Esophagus muscularis mucosa (tissue), 4 donors: ENCODE measurements around the gene CARNS1. TPM values are rescaled to one million over a fixed set of nuclear protein-coding genes. Genes with fewer than 3 reads are reported as not detected.

ENCODE experiments used
- DNase-seq: peaks from one replicate; pipeline ENCODE4 v3.0.0-alpha.2; 2017; ENCODE audit errors: extremely low spot score
- H3K27ac ChIP-seq, 4 donors: fragments of 200-600 bp; sonication (generic); replicated peaks in 1 of 4; 1 replicate in 3 of 4; 2 replicates in 1 of 4; pipeline ENCODE4 v1.5.1; 2016 to 2019; ENCODE audit warnings: mild to moderate bottlenecking in 1 of 4
- H3K27me3 ChIP-seq, 4 donors: fragments of 200-600 bp; sonication (generic); one replicate each; pipeline versions ENCODE4 v1.5.1 to v1.6.0; 2016 to 2019
- H3K36me3 ChIP-seq, 4 donors: fragments of 200-600 bp; sonication (generic); one replicate each; pipeline ENCODE4 v1.5.1; 2016 to 2019
- H3K4me1 ChIP-seq, 4 donors: fragments of 200-600 bp; sonication (generic); one replicate each; pipeline ENCODE4 v1.5.1; 2016 to 2019
- H3K4me3 ChIP-seq, 4 donors: fragments of 200-600 bp; sonication (generic); 1 replicate in 2 of 4; 2 replicates in 2 of 4; pipeline ENCODE4 v1.5.1; 2016 to 2019; ENCODE audit warnings: mild to moderate bottlenecking in 4 of 4, moderate library complexity in 1 of 4
- H3K9me3 ChIP-seq, 4 donors: fragments of 200-600 bp; sonication (generic); 1 replicate in 3 of 4; 2 replicates in 1 of 4; pipeline ENCODE4 v1.5.1; 2016 to 2019
- CTCF ChIP-seq, 3 experiments: fragments of 200-600 bp in 2 of 3; fragments of 450-650 bp in 1 of 3; sonication (generic) in 2 of 3; IDR thresholded peaks; one replicate each; pipeline ENCODE4 v1.5.1; 2017 to 2019; ENCODE audit warnings: antibody characterized with exemption in 3 of 3, mild to moderate bottlenecking in 2 of 3, moderate library complexity in 1 of 3
- EP300 ChIP-seq: sonication (generic); formaldehyde crosslinking; IDR thresholded peaks from one replicate; pipeline ENCODE4 v1.6.1; 2017; ENCODE audit warnings: antibody characterized with exemption
- POLR2A ChIP-seq: fragments of 450-650 bp; IDR thresholded peaks from one replicate; pipeline ENCODE4 v1.6.1; 2017; ENCODE audit warnings: antibody characterized with exemption, moderate library complexity, mild to moderate bottlenecking, low read depth
- POLR2AphosphoS5 ChIP-seq, 2 donors: sonication (generic); formaldehyde crosslinking; IDR thresholded peaks; one replicate each; pipeline ENCODE4 v1.6.1; 2017; ENCODE audit warnings: antibody characterized with exemption in 2 of 2
- WGBS: methylation state at CpG from one replicate; pipeline ENCODE4 v1.1.5; 2018; 5-methylcytosine and 5-hydroxymethylcytosine counted together
- intact Hi-C: fragments of 100-400 bp; cut with DNase I; formaldehyde crosslinking; loops from one replicate; pipeline ENCODE4 v1.15.1; 2023
- total RNA-seq, 4 donors: library from RNA; depleted of rRNA; stranded (reverse); fragments of >200 nt; gene quantifications; one replicate each; pipeline versions ENCODE4 v1.1.0 to v1.2.1, GENCODE V29; 2016

CARNS1 gene
- total RNA-seq, 4 donors from 2014 or later: 0.83 to 1.9 (median 1.2) TPM

GRCh38 chr11:67410369-67410831, 5.1 kb upstream of the CARNS1 start:
- Histone ChIP-seq H3K9me3 (no peaks in the 10 kb centered on the region), H3K4me1 (peaks cover 5 to 28% (median 18%) of the 10 kb centered on the region in 4 donors), H3K27ac (no peak overlapping the region), H3K27me3 (peaks cover 0 to 79% (median 10%) of the 10 kb centered on the region in 4 donors), H3K36me3 (no peaks in the 10 kb centered on the region), H3K4me3 (no peak overlapping the region)
- no peak for DNase-seq
- WGBS: no CpG with 5 or more reads among the region's 15 CpGs
- intact Hi-C loops: no loop called here
- TF ChIP-seq EP300 (no peak), POLR2AphosphoS5 (IDR thresholded peaks at IDR 0.05) (no peak), POLR2A (no peak), CTCF (IDR thresholded peaks at IDR 0.05) (no peak)

GRCh38 chr11:67410984-67411784, 4.3 kb upstream of the CARNS1 start:
- peaks cover 0 to 71% (median 10%) of the 10 kb centered on the region in 4 donors for H3K27me3 ChIP-seq

GRCh38 chr11:67411785-67412152, 3.7 kb upstream of the CARNS1 start:
- Histone ChIP-seq H3K27me3 (peaks cover 0 to 65% (median 10%) of the 10 kb centered on the region in 4 donors), H3K27ac (no peak overlapping the region), H3K4me3 (no peak overlapping the region), H3K4me1 (peaks cover 17 to 41% (median 31%) of the 10 kb centered on the region in 4 donors), H3K36me3 (no peaks in the 10 kb centered on the region), H3K9me3 (no peaks in the 10 kb centered on the region)
- DNase-seq: no peak
- no peak for TF ChIP-seq POLR2A
- TF ChIP-seq EP300: no peak
- TF ChIP-seq POLR2AphosphoS5 (IDR thresholded peaks at IDR 0.05): no peak
- no peak for TF ChIP-seq CTCF (IDR thresholded peaks at IDR 0.05)
- intact Hi-C loops: no loop called here
- 65% methylated on average over 7 of the region's 7 CpGs for WGBS

More at GRCh38 chr11:67410984-67411784, 4.3 kb upstream of the CARNS1 start:
- Histone ChIP-seq H3K4me3 (no peak overlapping the region), H3K36me3 (no peaks in the 10 kb centered on the region), H3K27ac (no peak overlapping the region), H3K4me1 (peaks cover 11 to 35% (median 25%) of the 10 kb centered on the region in 4 donors), H3K9me3 (no peaks in the 10 kb centered on the region)
- 80% methylated on average over 9 of the region's 17 CpGs for WGBS
- DNase-seq: no peak
- TF ChIP-seq POLR2AphosphoS5 (IDR thresholded peaks at IDR 0.05) (no peak), POLR2A (no peak), CTCF (IDR thresholded peaks at IDR 0.05) (no peak), EP300 (no peak)
- intact Hi-C loops: no loop called here

GRCh38 chr11:67412495-67413179, 2.8 kb upstream of the CARNS1 start:
- 82% methylated on average over 2 of the region's 9 CpGs for WGBS

More at GRCh38 chr11:67412495-67413179, 2.8 kb upstream of the CARNS1 start:
- no peak overlapping the region for H3K4me3 ChIP-seq
- H3K9me3 ChIP-seq: no peaks in the 10 kb centered on the region
- H3K27ac ChIP-seq: no peak overlapping the region
- no peaks in the 10 kb centered on the region for H3K36me3 ChIP-seq
- H3K27me3 ChIP-seq: peaks cover 0 to 56% (median 10%) of the 10 kb centered on the region in 4 donors
- DNase-seq: no peak
- no peak for TF ChIP-seq EP300
- no peak for TF ChIP-seq POLR2A
- no peak for TF ChIP-seq POLR2AphosphoS5 (IDR thresholded peaks at IDR 0.05)
- no peak for TF ChIP-seq CTCF (IDR thresholded peaks at IDR 0.05)
- intact Hi-C loops: no loop called here
- H3K4me1 ChIP-seq: peaks cover 26 to 50% (median 39%) of the 10 kb centered on the region in 4 donors
